ENCODE results near the gene RSPH9. TPM values are rescaled to one million over a fixed set of nuclear protein-coding genes. Genes with fewer than 3 reads are reported as not detected.

Gene RSPH9
- total RNA-seq, 1 experiment from 2014 or later, result not detected

DNA sequence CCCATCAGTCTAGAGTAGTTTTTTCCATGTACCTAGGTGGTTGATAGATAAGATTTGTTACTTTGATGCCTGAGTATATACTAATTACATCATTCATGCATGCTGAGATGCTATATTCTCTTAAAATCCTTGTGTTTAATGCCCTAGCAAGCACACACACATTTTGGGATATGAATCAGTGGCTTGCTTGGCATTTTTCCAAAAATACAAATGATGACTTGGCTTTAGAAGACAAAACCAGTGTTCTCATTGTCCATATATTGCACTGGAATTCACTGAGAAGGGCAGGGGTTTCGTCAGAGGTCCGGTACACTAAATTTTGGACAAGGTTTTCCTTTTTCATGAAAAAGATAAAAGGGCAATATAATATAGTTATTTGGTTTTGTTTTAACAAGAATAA lies 40.7 kb upstream of the RSPH9 start:
- no peak overlapping the region for H3K4me2 ChIP-seq (ENCODE audit: low read length)
- no peaks in the 10 kb centered on the region for H3K27me3 ChIP-seq (ENCODE audit: low read length)
- BruUV-seq (replicated peaks), result no TSS peak
- DNase-seq, result peak; percentile 75
- intact Hi-C loops (cut with micrococcal nuclease), result no loop called here
- H3K9me2 ChIP-seq (replicated peaks; ENCODE audit: low read length), result no peaks in the 10 kb centered on the region
- peaks cover 21% of the 10 kb centered on the region for H3K36me3 ChIP-seq (ENCODE audit: low read depth, low read length)
- peaks cover 8% of the 10 kb centered on the region; the same call in 1 of the 2 replicates for H3K4me1 ChIP-seq (ENCODE audit: insufficient read depth, low read length)
- no peak overlapping the region for H2AFZ ChIP-seq (ENCODE audit: low read length)
- POLR2A ChIA-PET (ENCODE audit: unreplicated experiment), result no interaction called here
- no peaks in the 10 kb centered on the region for H4K20me1 ChIP-seq (ENCODE audit: low read length)
- H3K9me3 ChIP-seq (ENCODE audit: low read length), result no peaks in the 10 kb centered on the region
- CTCF ChIA-PET, result no interaction called here
- no peak overlapping the region for H3K9ac ChIP-seq (ENCODE audit: low read length)
- no peaks in the 10 kb centered on the region for H3K79me2 ChIP-seq (ENCODE audit: low read length)
- TF ChIP-seq EZH2phosphoT487 (IDR thresholded peaks at IDR 0.05; ENCODE audit: borderline replicate concordance, low read length) (no peak), EZH2 (IDR thresholded peaks at IDR 0.05; ENCODE audit: low read length, unreplicated experiment) (no peak)
- TF ChIP-seq, protein P1, sequence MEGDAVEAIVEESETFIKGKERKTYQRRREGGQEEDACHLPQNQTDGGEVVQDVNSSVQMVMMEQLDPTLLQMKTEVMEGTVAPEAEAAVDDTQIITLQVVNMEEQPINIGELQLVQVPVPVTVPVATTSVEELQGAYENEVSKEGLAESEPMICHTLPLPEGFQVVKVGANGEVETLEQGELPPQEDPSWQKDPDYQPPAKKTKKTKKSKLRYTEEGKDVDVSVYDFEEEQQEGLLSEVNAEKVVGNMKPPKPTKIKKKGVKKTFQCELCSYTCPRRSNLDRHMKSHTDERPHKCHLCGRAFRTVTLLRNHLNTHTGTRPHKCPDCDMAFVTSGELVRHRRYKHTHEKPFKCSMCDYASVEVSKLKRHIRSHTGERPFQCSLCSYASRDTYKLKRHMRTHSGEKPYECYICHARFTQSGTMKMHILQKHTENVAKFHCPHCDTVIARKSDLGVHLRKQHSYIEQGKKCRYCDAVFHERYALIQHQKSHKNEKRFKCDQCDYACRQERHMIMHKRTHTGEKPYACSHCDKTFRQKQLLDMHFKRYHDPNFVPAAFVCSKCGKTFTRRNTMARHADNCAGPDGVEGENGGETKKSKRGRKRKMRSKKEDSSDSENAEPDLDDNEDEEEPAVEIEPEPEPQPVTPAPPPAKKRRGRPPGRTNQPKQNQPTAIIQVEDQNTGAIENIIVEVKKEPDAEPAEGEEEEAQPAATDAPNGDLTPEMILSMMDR (conservative IDR thresholded peaks at IDR 0.05; ENCODE audit: low read depth, low read length), result no peak
- H3K27ac ChIP-seq (ENCODE audit: low read length), result no peak overlapping the region
- ATAC-seq, result 0 out of 2 replicates have a peak, but pooled peaks have one; percentile 25
- H3F3A ChIP-seq (ENCODE audit: low read length, unreplicated experiment), result no peaks in the 10 kb centered on the region
- H3K4me3 ChIP-seq (ENCODE audit: low read length), result no peak overlapping the region

DNA sequence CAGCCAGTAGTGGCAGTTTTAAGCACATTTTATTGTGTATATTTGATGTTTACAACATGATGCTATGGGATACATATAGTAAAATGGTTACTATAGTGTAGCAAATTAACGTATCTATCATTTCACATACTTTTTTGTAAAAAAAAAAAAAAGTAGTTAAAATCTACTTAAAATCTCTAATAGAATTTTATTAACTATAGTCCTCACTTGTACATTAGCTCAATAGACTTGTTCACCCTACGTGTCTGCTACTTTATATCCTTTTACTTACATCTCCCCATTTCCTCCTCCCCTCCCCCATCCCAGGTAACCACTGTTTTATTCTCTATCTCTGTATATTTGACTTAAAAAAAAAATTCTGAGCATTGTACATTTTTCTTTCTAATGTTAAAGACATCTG lies 38.8 kb upstream of the RSPH9 start:
- Histone ChIP-seq H3K27ac (ENCODE audit: low read length) (no peak overlapping the region), H3K4me1 (ENCODE audit: insufficient read depth, low read length) (peaks cover 8% of the 10 kb centered on the region; the same call in 1 of the 2 replicates), H4K20me1 (ENCODE audit: low read length) (no peaks in the 10 kb centered on the region), H3K4me2 (ENCODE audit: low read length) (no peak overlapping the region), H3K79me2 (ENCODE audit: low read length) (no peaks in the 10 kb centered on the region), H2AFZ (ENCODE audit: low read length) (no peak overlapping the region), H3K36me3 (ENCODE audit: low read depth, low read length) (peaks cover 21% of the 10 kb centered on the region), H3K9me3 (ENCODE audit: low read length) (no peaks in the 10 kb centered on the region), H3F3A (ENCODE audit: low read length, unreplicated experiment) (no peaks in the 10 kb centered on the region), H3K4me3 (ENCODE audit: low read length) (no peak overlapping the region), H3K27me3 (ENCODE audit: low read length) (no peaks in the 10 kb centered on the region), H3K9ac (ENCODE audit: low read length) (no peak overlapping the region), H3K9me2 (replicated peaks; ENCODE audit: low read length) (no peaks in the 10 kb centered on the region)
- CTCF ChIA-PET, result no interaction called here
- BruUV-seq (replicated peaks), result no TSS peak
- TF ChIP-seq EZH2phosphoT487 (IDR thresholded peaks at IDR 0.05; ENCODE audit: borderline replicate concordance, low read length) (no peak), EZH2 (IDR thresholded peaks at IDR 0.05; ENCODE audit: low read length, unreplicated experiment) (no peak)
- TF ChIP-seq, protein P1 (conservative IDR thresholded peaks at IDR 0.05; ENCODE audit: low read depth, low read length), result no peak
- intact Hi-C loops (cut with micrococcal nuclease), result no loop called here
- no peak for DNase-seq
- POLR2A ChIA-PET (ENCODE audit: unreplicated experiment), result no interaction called here
- ATAC-seq, result no peak

DNA sequence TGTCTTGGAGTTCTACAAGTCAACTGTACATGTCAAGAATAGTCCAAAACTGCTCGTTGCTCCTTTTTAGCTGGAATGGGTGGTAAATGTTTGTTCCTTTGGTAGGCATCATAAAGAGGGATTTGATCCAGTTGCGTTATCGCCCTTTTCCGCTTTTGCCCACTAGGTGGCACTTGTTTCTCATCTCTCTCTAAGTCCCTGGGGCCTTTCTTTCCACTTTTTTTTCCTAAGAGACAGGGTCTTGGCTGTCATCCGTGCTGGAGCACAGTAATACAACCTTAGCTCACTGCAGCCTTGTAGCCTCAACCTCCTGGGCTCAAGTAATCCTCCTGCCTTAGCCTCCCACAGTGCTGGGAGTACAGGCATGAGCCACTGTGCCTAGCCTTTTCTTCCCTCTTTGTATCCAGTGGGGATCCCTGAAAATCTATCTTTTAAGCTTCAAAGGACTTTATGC lies 36.5 kb upstream of the RSPH9 start:
- TF ChIP-seq EZH2phosphoT487 (IDR thresholded peaks at IDR 0.05; ENCODE audit: borderline replicate concordance, low read length), result no peak
- TF ChIP-seq, protein P1 (conservative IDR thresholded peaks at IDR 0.05; ENCODE audit: low read depth, low read length), result peak; percentile 91
- DNase-seq, result peak; percentile 86
- intact Hi-C loops (cut with micrococcal nuclease), result no loop called here

More for the DNA sequence above, 36.5 kb upstream of the RSPH9 start:
- H2AFZ ChIP-seq (ENCODE audit: low read length), result no peak overlapping the region
- POLR2A ChIA-PET (ENCODE audit: unreplicated experiment), result no interaction called here
- CTCF ChIA-PET, result interaction anchor here (0.6 kb wide), 1 partner anchor 21 kb away, joined by 3 read pairs; no protein-coding TSS in a partner anchor
- H3K9me2 ChIP-seq (replicated peaks; ENCODE audit: low read length), result no peaks in the 10 kb centered on the region
- H3K36me3 ChIP-seq (ENCODE audit: low read depth, low read length), result peaks cover 14% of the 10 kb centered on the region
- no peak overlapping the region for H3K9ac ChIP-seq (ENCODE audit: low read length)
- H3K4me1 ChIP-seq (ENCODE audit: insufficient read depth, low read length), result peaks cover 8% of the 10 kb centered on the region; the same call in 1 of the 2 replicates
- ATAC-seq, result peak; percentile 77
- H3K27me3 ChIP-seq (ENCODE audit: low read length), result no peaks in the 10 kb centered on the region
- H3K4me2 ChIP-seq (ENCODE audit: low read length), result no peak overlapping the region
- H3K27ac ChIP-seq (ENCODE audit: low read length), result no peak overlapping the region
- H3K79me2 ChIP-seq (ENCODE audit: low read length), result no peaks in the 10 kb centered on the region
- no peaks in the 10 kb centered on the region for H3K9me3 ChIP-seq (ENCODE audit: low read length)
- no peaks in the 10 kb centered on the region for H4K20me1 ChIP-seq (ENCODE audit: low read length)
- H3F3A ChIP-seq (ENCODE audit: low read length, unreplicated experiment), result no peaks in the 10 kb centered on the region
- no TSS peak for BruUV-seq (replicated peaks)
- H3K4me3 ChIP-seq (ENCODE audit: low read length), result no peak overlapping the region

All from PC-3 (cell line).